NCI-H1048 (cell line): ENCODE measurements around the gene FAM120B.

Experiments
- DNase-seq: peaks from one replicate; lab custom pipeline; 2025; lab: John Stamatoyannopoulos, UW

FAM120B gene

DNA sequence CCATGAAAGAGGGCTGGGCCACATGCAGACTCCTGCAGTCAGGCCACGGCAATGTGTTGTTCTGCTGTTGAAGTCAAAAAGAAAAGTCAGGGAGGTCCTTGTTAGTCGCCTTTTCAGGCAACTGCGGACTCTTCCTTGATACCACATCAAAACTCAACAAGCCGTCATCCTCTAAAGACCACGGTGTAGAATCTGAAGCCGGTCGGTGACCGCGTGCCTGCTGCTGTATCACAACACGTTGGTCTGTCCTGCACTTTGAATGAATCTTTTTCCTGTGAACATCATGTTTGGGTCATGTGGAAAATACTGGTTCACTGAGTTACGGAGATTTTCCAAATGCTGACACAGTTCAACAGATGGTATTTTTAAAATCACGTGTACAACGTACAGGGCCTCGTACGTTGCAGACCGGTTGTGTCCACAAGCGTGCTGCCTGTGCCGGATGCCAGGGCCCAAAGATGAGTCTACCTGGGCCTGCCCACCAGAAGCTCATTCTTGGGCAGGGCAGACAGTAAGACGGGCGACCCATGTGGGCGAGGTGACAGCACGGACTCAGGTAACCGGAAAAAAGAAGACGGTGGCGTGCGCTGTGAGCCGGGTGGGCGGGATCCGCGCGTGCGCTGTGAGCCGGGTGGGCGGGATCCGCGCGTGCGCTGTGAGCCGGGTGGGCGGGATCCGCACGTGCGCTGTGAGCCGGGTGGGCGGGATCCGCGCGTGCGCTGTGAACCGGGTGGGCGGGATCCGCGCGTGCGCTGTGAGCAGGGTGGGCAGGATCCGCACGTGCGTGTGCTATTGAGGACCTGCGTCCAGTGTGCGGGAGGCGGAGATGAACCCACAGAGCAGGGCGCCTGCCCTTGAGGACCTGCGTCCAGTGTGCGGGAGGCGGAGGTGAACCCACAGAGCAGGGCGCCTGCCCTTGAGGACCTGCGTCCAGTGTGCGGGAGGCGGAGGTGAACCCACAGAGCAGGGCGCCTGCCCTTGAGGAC, 114.5 kb downstream of the FAM120B start:
- DNase-seq: no peak

DNA sequence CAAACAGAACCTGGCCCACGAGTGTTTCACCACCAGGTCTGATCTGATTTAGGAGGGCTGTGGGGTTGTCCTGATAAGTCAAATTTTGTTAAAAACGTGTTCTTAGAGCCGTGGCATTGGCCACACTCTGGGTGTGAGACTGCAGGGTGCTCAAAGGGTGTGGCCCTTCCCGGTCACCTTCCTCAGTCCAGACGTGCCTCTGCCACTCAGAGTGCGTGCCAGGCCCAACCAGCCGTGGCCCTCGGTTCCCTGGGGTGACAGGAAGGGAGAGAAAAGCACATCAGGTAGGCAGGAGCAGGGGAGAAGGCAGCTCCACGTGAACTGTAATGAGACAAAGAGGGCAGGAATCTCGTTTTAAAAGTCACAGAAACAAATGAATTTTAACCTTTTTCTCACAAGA, 115.4 kb downstream of the FAM120B start:
- DNase-seq: no peak

DNA sequence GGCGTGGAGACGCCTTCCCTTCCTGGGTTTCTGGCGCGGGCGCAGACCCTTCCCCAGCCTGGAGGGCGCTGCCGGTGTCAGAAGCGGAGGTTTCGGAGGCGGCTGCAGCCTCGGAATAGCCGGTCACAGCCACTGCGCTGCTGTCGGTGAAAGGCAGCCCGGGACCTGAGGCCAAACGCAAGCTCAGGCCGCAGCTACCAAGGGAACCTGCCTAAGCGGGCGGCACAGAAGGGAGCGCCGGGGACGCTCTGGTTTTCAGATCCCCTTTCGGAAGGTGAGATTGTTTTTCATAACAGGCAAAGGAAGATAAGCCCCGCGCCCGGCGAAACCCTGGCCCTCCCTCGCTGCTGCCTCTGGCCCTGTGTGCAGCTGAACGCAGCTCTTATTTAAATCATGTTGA, 116.5 kb downstream of the FAM120B start:
- no peak for DNase-seq

DNA sequence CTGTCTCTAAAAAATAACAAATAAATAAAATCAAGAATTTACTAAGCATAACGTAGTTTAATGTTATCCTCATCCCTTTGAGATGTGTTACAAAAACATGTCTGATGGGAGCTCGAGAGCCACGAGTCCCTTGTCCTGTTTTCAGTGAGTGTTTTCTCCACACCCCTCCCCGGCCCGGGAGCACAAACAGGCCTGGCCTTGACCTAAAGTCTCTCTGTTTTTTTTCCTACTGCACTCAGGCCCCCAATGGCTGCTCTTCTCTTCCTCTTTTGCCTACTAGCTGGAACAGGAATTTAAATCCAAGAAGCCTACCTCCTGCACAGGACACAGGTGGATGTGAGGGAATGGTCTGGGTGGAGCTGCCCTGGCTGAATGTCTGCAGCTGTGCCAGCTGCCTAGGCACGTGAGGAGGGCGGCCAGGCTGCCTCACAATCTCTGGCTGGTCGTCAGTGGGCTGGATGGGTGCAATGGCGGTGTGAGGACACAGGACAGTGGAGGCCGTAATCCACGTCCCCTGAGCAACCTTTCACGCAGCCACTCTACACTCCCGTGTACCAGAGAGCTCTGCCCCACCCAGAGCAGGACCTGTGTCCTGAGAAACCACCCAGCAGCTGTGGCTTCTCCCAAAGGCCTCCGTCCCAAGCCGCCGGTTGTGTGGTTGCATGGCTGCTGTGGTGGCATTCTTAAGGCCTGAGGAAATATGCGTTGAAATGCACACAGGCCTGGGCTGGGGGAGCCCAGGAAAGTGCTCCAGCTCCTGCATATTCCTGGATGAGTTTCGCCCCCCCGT, 117.5 kb downstream of the FAM120B start:
- no peak for DNase-seq

DNA sequence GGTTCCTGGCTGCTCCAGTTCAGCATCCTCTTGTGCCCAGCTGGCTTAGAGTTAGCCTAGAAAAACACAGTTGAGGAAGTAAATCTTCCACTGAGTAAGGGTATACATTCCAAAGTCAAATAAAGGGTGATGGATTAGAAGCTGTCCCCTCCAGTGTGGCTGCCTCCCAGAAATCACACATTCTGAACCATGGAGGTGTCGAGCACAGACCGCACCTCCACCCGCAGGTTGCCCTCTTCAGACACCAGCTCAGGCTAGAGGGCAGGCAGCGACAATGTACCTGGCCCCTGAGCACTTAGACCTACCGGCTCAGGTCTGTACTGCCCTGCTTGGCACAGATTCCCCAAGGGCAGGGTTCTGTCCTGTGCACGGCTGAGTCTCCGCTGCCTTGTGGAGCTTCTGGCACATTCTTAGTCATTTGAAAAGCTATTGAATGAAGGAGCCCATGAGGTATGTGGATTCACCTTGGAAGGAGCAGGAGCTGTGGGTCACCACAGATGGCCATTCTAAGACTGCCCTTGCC, 118.1 kb downstream of the FAM120B start:
- DNase-seq: no peak

DNA sequence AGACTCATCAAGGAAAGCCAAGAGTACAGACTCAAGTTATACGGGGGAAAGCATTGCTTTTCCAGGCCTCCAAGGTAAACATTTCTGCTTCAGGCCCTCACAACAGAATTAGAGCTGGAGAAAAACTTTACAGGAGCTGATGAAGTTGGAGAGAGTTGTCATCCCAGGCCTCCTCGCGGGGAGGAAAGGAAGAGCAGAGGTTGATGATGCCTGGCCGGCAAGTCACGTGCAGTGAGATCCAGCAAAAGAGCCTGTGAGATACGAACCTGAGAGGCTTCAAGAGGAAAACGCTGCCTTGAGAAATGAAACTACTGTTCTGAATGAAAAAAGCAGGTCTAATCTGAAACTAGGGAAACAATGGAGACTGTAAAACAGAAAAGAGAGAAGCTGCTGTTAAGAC, 122.9 kb downstream of the FAM120B start:
- DNase-seq: no peak

DNA sequence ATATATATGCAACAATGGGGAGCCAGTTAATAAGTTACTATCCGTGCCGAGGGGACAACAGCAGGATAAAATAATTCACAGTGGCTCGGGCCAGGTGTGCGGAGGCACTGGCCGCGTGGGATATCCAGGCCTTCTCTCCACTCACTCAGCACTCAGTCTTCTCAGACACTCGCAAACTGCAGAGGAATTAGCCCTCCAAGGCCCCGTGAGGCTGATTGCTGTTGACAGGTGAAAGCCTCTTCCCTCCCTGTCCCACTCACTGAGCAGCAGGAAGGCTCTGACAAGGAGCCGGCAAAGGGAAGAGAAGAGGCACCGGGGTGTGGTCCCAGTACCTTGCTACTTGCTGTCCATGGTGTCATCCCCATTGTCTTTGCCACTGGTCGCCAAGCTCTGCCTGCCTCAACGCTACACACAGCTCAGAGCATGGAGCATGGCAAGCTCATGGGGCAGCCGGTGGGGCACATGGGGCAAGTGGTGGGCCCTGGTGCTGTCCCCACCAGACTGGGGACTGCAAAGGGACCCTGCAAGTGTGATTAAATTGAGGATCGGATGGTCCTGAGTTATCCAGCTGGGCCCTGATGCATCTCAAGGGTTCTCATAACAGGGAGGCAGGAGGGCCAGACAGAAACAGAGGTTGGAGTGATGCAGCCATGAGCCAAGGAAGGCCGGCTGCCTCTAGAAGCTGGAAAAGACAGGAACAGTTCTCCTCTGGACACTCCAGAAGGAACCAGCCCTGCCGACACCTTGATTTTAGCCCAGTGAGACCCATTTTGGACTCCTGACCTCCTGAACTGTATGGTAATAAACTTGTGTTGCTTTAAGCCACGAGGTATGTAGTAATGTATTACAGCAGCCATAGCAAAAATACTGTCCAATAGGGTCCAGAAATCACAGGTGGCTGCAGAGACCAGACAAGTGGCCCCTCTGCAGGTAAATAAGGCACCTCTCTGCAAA, 126.9 kb downstream of the FAM120B start:
- DNase-seq: no peak

DNA sequence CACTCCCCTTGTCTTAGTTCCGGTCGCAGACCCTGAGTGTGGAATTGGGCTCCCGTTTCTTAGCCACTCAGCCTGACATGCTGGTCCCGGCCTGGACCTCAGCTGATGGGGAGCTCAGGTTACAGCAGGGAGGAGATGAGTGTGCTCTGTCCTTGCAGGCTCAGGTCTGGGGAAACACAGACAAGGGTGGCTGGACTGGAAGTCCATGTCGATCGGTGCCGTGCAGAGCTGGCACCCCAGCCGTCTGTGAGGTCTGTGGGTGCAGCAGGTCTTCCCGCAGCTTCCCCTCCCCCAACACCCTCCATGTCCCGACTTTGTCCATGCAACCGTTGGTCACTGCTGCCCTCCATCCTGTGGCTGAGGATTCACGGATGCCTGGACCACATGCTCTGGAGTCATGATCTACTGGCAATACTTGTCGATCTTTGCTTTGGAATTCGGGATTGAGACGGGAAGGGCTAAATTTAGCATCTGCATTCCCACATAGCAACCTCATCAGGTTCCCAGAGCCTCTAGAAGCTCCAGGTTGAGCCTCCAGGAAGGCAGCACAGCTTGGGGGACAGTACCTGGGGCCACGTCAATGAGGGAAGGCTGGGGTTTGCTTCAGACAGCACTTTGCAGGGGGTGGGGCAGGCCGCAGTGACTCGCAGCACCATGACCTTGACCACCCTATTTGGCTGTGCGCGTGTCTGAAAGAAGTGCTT, 127.7 kb downstream of the FAM120B start:
- DNase-seq: no peak

DNA sequence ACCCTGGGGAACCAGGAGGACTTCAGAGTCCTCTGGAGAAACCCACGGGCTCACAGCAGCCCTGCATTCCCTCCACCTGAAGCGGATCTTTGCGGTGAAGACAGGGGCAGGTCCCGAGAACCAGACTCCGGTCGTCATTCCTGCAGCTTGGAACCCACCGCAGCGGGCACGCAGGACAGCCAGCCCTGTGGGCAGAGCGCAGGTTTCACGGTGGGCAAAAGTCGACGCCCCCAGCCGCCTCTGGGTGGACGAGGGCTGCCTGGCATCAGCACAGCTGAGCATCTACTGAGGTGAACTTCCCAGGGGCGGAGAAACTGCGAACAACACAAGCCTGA, 128.2 kb downstream of the FAM120B start:
- DNase-seq: no peak

DNA sequence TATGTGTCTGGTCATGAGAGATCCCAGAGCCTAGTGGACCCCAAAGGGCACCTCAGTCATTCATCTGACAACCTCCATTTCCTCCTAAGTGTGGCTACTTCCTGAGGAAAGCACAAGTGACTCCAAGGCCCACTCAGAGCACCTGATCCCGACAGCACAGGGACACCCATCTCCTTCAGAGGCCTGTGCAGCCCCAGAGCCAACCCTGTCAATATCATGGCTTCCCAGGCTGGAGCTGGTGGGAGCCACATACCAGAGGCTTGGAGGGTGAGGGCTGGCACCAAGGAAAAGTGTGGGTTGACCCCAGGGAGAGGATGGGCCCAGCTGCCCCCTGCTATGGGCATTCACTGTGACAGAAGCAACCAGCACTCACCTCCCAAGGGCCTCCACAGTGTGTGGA, 129.2 kb downstream of the FAM120B start:
- no peak for DNase-seq

DNA sequence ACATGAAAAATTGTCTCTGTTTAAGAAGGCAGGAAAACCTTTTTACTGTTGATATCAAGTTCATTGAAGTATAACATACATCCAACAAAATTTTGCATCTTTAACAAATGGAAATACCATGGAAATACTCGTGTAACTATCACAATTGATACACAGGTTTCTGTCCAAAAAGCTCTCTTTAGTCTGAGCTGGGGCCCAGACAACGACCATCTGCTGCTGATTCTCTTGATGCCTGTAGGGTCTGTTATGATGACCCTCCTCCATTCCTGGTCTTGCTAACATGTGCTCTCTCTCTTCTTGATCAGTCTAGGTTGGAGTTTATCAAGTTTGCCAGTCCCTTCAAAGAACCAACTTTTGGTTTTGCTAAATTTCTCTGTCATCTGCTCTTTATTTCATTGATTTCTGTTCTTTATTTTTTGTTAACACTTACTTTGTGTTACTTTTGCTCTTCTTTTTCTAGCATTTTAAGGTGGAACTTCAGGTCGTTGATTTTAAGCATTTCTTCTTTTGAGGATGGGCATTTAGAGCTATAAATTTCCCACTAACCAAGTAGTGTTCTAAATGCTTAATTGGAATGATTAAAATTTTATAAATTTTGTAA, 129.8 kb downstream of the FAM120B start:
- no peak for DNase-seq

DNA sequence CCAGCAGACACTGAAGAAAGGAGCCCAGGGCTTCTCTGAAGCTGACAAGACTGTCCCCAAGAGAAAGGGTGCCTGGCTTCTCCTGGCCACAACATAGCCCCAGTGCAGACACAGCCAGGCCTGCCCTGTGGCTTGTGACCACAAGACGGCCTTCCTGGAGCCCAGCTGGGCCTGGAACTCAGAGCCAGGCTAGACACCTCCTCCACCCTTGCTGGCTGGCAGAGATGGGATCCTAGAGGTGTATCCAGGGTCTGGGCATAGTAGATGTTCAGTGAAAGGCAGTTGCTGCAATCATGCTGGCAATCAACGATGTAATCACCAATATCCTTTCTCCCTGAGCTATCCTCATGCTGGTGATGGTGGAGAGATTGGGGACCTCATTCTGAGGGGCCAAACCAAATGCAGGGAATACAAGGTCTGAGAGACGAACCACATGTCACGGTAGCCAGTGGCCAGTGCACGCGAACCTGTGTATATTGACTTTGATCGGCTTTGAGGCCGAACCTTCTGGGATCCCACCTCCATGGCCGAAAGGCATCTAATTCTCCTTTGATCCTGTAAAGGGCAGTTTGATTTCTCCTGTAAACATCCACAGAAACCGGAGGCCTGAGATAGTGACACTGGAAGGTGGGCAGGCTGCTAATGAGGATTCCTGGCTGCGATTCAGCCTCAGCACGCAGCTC, 131.3 kb downstream of the FAM120B start:
- no peak for DNase-seq

DNA sequence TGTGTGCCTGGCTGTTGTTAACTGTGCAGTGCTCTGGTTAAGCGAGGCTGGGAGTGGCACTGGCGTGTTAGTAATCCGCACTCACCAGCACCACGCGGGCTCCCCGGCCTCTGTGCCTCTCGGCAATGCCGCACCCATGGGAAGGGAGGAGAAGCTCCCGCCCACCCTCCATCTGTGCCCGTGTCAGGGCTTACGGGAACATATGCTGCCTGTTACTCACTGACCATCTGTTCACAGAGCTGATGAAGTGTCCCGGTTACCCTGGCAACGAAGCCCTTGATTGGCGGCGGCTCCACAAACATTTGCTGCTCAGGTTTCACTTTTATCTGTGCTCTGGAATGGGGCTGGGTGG, 131.8 kb downstream of the FAM120B start:
- DNase-seq: peak; percentile 25

DNA sequence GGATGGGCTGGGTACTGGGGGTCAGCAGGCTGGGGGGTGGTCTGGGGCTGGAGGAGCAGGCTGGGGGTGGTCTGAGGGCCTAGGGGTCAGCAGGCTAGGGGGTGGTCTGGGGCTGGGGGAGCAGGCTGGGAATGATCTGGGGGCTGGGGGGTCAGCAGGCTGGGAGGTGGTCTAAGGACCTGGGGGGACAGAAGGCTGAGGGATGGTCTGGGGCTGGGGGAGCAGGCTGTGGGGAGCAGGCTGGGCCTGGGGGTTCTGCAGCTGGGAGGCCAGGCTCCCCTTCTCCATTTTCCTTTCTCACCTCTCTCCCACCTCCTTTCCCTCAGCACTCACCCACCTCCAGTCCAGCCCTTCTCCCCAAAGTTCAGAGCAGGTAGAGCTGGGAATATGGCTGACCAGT, 132.3 kb downstream of the FAM120B start:
- no peak for DNase-seq

DNA sequence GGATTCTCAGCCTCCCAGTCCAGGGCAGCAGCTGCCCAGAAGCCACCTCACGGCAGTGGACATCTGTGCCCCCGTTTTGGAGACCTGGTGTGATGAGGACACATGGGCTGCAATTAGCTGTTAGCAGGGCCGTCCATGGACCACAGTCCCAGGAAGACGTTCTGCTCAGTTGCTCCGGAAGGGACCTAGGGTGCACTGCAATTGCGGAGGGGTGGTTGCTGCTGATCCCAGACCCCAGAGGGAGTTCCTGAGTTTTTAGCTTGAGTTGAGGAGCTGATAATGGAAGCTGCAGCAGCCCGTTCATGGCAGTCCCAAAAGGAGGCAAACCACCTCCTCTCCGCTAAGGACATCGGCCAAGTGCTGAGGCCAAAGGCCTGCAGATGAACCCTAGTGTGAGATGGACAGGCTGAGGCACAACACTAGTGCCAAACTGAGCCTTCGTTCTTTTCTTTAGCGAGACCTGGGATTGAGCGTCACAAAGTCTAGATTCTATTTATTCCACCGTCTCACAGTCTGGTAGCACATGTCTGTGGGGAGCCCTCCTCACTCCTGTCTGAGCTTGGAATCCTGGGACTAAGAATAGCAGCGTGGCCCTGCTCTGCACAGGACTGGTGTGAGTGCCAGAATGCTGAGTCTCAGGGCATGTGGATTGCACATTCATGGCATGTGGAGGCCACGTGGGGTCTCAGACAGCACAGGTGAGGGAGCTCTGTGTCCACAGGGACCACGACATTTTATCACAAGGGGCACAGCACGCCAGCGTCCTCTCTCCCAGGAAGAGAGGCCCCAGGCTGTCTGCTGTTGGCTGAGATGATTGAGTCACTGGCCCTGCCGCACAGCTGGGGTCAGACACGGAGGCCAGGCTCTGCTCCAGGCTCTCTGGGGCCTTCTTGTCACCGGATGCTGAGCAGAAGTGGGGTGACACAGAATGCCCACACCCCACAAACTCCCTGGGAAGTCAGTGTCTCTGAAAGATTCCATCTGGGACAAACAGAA, 133.1 kb downstream of the FAM120B start:
- no peak for DNase-seq

DNA sequence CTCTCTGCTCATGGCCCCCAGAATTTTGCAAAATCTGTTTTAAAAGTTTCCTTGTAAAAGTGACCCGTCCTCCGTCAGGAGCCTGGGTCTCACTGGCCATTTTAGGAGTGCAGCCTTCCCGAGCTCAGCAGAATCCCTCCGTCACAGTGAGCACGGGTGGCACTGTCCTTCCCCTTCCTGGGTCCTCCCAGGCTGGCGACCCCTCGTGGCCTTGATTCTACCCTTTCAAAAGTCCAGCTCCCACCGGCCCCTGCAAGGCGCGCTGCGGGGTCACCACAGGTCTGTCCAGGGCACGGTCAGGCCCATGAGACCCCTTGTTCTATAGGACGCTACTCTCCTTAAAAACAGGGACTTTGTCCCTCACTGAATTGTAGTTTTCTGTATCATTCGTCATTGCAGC, 133.9 kb downstream of the FAM120B start:
- no peak for DNase-seq

DNA sequence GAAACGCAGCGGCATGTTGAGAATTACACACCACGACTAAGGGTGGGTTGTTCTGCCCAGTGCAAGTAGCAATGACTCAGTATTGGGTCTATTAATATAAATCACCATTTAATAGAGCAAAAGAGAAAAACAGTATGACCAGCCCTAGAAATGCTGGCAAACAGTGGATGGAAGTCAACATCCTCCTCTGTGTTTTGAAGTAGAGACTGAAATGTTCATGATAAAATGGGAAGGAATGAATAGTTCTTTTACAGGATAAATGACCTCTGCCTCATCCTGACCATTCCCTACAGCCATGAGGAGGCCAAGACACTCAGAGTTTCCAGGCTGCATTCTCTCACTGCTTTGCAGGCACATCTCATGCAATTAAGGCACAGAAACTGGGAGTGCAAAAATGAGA, 134.8 kb downstream of the FAM120B start:
- no peak for DNase-seq

DNA sequence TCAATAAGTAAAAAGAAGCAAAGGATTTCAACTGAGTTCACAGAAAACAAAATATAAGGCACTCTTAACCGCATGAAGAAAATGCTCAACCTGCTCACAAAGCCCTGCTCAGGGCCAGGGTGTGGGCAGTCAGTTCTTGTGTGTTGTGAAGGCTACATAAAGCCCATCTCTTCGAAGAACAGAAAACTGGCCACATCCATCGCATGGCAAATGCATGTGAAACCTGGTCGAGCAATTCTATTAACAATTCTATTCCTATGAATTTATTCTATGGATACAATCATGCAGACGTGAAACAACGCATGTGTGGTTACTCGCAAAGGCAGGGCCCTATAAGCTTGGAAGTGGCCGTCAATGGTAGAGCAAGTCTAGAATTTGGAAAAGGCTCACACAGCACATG, 136.0 kb downstream of the FAM120B start:
- DNase-seq: no peak

DNA sequence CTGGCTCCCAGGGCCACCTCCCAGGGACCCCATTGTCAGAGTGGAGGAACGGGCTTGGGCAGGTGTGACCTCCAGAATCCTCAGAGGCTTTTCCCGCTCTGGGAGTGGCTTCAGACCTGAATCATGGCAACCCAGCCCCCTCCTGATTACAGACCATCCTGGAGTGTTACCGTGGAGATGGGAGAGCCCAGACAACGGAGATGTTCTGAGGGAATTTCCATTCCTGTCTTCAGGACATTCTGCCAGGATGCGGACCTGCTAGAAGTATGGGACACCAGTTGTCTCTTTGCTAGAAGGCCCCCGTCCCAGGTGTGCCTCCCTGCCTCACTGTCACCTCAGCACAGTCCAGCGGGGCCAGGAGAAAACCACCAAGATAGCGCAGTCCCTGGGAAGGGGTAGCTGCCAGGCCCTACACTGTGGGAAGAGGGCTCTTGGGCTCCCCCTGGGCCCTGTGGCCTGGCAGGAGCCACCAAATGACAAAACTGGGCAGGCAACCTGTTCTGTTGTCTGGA, 136.6 kb downstream of the FAM120B start:
- DNase-seq: no peak
